Uterus (tissue), 4 donors: ENCODE results near the gene RAB6B. TPM values are rescaled to one million over a fixed set of nuclear protein-coding genes. Genes with fewer than 3 reads are reported as not detected.

Experiments used
- DNase-seq, 2 donors: peaks; one replicate each; pipeline ENCODE4 v3.0.0-alpha.2; 2019 to 2020
- H3K27ac ChIP-seq, 2 donors: fragments of 200-600 bp; sonication (generic); 1 replicate in 1 of 2; 2 replicates in 1 of 2; pipeline ENCODE4 v1.5.1; 2016 to 2018
- H3K27me3 ChIP-seq, 2 donors: fragments of 200-600 bp; sonication (generic); one replicate each; pipeline ENCODE4 v1.5.1; 2018 to 2019; ENCODE audit warnings: control low read depth in 1 of 2
- H3K36me3 ChIP-seq, 2 donors: fragments of 200-600 bp; sonication (generic); one replicate each; pipeline ENCODE4 v1.5.1; 2019; ENCODE audit warnings: control low read depth in 1 of 2
- H3K4me1 ChIP-seq, 2 donors: fragments of 200-600 bp; sonication (generic); one replicate each; pipeline ENCODE4 v1.5.1; 2018 to 2019; ENCODE audit warnings: control low read depth in 1 of 2
- H3K4me3 ChIP-seq, 2 donors: fragments of 200-600 bp; sonication (generic); 1 replicate in 1 of 2; 2 replicates in 1 of 2; pipeline ENCODE4 v1.5.1; 2018 to 2019; ENCODE audit warnings: mild to moderate bottlenecking in 1 of 2
- H3K9me3 ChIP-seq, 2 donors: fragments of 200-600 bp; sonication (generic); one replicate each; pipeline ENCODE4 v1.5.1; 2019; ENCODE audit warnings: control low read depth in 1 of 2
- POLR2A ChIP-seq, 2 donors: fragments of 450-650 bp; IDR thresholded peaks; one replicate each; pipeline ENCODE4 v1.6.1; 2016; ENCODE audit warnings: antibody characterized with exemption in 2 of 2, mild to moderate bottlenecking in 1 of 2, moderate library complexity in 1 of 2
- intact Hi-C: fragments of 100-400 bp; cut with DNase I; formaldehyde crosslinking; loops from one replicate; pipeline ENCODE4 v1.15.1; 2023; ENCODE audit warnings: low total_unique reads
- total RNA-seq, 4 donors: library from RNA; depleted of rRNA in 3 of 4; stranded (reverse); fragments of >200 nt in 3 of 4; gene quantifications; one replicate each; pipeline versions ENCODE4 v1.1.0 to v1.2.4, GENCODE V29; 2014 to 2023
- TF ChIP-seq, protein P1 (sequence below), 4 experiments: fragments of 200-600 bp in 2 of 4; fragments of 450-650 bp in 2 of 4; sonication (generic) in 2 of 4; IDR thresholded peaks; one replicate each; pipeline ENCODE4 v1.5.1; 2016 to 2019; ENCODE audit warnings: antibody characterized with exemption in 4 of 4, mild to moderate bottlenecking in 2 of 4, moderate library complexity in 1 of 4
- donor health status: DM: yes; HTN: yes; CAD: no.

The RAB6B gene
- total RNA-seq, 4 donors from 2014 or later: 0.29 to 12.0 (median 3.8) TPM

DNA sequence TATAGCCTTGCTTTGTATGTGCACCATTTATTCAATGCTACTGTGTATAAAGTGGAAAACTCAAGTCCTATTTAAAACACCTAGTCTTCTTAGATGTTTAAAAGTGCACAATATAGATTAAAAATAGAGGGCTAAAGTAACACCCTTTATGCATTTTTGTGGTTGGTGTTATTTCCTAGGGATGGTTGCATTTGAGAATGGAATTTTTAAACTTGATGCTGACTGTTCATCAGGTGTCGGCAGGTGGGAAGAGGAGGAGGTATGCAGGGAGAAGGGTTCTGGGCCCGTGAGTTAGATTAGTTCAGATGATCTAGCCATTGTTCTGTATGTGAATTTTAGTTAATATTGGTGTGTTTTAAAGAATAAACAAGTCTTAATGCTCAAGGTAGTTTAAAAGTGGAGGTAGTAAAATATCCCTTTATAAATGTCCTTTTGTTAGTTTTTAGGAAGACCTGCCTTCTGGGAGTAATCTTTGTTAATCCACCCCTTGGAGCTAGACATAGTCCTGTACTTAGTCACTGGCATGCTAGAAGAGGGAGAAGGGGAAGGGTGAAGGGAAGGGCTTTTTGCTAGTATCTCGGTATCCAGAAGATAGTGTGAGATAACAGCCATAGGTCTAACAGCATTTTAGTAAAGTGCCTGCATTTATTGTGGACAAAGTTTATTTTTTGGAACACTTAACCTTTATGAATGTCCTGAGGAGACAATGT lies 98.1 kb downstream of the RAB6B start:
- Histone ChIP-seq H3K4me3 (no peak overlapping the region), H3K4me1 (no peaks in the 10 kb centered on the region), H3K27me3 (no peaks in the 10 kb centered on the region), H3K9me3 (no peaks in the 10 kb centered on the region), H3K36me3 (no peaks in the 10 kb centered on the region), H3K27ac (no peak overlapping the region)
- no peak for TF ChIP-seq POLR2A (IDR thresholded peaks at IDR 0.05)
- TF ChIP-seq, protein P1, sequence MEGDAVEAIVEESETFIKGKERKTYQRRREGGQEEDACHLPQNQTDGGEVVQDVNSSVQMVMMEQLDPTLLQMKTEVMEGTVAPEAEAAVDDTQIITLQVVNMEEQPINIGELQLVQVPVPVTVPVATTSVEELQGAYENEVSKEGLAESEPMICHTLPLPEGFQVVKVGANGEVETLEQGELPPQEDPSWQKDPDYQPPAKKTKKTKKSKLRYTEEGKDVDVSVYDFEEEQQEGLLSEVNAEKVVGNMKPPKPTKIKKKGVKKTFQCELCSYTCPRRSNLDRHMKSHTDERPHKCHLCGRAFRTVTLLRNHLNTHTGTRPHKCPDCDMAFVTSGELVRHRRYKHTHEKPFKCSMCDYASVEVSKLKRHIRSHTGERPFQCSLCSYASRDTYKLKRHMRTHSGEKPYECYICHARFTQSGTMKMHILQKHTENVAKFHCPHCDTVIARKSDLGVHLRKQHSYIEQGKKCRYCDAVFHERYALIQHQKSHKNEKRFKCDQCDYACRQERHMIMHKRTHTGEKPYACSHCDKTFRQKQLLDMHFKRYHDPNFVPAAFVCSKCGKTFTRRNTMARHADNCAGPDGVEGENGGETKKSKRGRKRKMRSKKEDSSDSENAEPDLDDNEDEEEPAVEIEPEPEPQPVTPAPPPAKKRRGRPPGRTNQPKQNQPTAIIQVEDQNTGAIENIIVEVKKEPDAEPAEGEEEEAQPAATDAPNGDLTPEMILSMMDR (IDR thresholded peaks at IDR 0.05): no peak
- intact Hi-C loops: no loop called here
- no peak for DNase-seq

DNA sequence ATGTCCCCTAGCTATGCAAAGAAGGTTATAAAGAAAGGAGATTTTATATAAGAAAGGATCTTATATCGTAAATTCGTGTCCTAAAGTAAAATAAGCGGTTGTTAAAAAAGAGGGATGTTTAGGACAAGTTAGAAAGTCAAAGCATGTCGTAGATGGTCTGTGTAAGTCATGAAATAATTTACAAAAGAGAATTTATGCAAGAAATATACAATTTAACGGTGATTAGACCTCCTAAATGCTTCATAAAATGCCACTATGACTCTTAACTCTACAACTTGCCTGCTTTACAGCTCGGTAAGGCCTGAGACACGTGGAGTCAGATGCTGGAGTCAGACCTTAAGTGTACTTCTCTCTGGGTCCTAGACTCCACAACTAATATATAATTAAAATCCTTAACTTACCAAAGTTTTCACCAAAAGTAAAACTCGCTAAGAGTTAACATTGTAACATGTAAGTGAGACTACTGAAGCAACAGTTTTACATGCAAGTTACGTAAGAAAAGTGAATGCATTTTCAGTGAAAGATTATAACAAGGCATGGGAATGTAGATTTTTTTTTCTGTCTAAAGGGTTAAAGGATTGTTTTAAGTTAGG lies 103.4 kb downstream of the RAB6B start:
- H3K36me3 ChIP-seq: no peaks in the 10 kb centered on the region
- intact Hi-C loops: no loop called here
- no peaks in the 10 kb centered on the region for H3K27me3 ChIP-seq
- TF ChIP-seq, protein P1 (IDR thresholded peaks at IDR 0.05): no peak
- TF ChIP-seq POLR2A (IDR thresholded peaks at IDR 0.05): no peak
- H3K9me3 ChIP-seq: no peaks in the 10 kb centered on the region
- H3K4me3 ChIP-seq: no peak overlapping the region
- DNase-seq: no peak
- H3K4me1 ChIP-seq: no peaks in the 10 kb centered on the region
- H3K27ac ChIP-seq: no peak overlapping the region

DNA sequence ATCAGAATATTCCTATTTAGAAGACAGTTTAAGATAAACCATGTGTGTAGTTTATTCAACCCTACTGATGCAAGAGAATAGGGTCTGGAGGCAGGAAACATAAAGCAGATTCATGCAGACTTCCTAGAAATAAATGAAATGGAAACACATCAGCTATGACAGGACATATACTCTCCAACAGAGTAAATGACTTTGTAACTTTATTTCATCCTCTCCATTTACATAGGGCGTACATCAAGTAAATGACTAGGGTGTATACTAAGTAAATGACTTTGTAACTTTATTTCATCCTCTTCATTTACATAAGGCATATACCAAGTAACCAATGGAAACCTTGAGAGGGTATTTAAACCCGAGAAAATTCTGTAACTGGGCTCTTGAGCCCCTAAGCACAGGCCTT lies 107.7 kb downstream of the RAB6B start:
- Histone ChIP-seq H3K27me3 (no peaks in the 10 kb centered on the region), H3K9me3 (no peaks in the 10 kb centered on the region), H3K4me3 (no peak overlapping the region), H3K36me3 (no peaks in the 10 kb centered on the region), H3K4me1 (no peaks in the 10 kb centered on the region), H3K27ac (no peak overlapping the region)
- no peak for DNase-seq
- no peak for TF ChIP-seq POLR2A (IDR thresholded peaks at IDR 0.05)
- TF ChIP-seq, protein P1 (IDR thresholded peaks at IDR 0.05): no peak
- intact Hi-C loops: no loop called here

DNA sequence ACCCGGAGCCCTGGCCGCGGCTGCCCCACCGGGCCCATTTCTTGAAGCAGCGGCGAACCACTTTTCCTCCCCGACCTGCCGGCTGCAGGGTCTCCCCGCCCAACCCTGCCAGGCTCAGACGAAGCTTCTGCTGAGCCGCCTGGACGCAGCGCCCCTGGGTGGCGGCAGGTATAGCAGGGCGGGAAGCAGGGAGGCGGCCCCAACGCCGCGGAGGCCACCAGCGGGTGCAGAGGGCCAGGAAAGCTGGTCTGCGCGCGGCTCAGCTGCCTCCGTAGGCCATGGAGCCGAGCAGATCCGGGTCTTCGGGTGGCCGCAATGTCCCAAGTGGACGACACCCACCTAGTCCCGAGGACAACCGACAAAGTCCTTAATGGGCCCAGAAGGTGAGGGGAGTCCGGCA lies 111.9 kb downstream of the RAB6B start:
- Histone ChIP-seq H3K4me1 (no peaks in the 10 kb centered on the region), H3K27ac (no peak overlapping the region), H3K4me3 (no peak overlapping the region), H3K9me3 (no peaks in the 10 kb centered on the region), H3K27me3 (no peaks in the 10 kb centered on the region), H3K36me3 (no peaks in the 10 kb centered on the region)
- no peak for TF ChIP-seq POLR2A (IDR thresholded peaks at IDR 0.05)
- TF ChIP-seq, protein P1 (IDR thresholded peaks at IDR 0.05): no peak
- intact Hi-C loops: no loop called here
- DNase-seq: no peak

DNA sequence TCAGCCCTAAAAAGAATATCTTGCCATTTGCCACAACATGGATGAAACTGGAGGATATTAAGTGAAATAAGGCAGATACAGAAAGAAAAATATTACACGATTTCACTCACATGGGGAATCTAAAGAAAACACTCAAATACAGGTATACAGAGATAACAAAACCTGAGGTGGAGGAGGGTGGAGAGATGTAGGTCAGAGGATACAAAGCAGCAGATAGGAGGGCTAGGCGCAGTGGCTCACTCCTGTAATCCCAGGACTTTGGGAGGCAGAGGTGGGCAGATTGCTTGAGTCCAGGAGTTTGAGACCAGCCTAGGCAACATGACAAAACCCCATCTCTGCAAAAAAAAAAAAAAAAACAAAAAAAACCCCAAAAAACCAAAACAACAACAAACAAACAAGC lies 113.2 kb downstream of the RAB6B start:
- TF ChIP-seq, protein P1 (IDR thresholded peaks at IDR 0.05): no peak
- no peak for TF ChIP-seq POLR2A (IDR thresholded peaks at IDR 0.05)
- intact Hi-C loops: no loop called here

More for the DNA sequence above, 113.2 kb downstream of the RAB6B start:
- H3K4me1 ChIP-seq: no peaks in the 10 kb centered on the region
- no peaks in the 10 kb centered on the region for H3K9me3 ChIP-seq
- no peak for DNase-seq
- H3K27me3 ChIP-seq: no peaks in the 10 kb centered on the region
- no peak overlapping the region for H3K4me3 ChIP-seq
- H3K27ac ChIP-seq: no peak overlapping the region
- H3K36me3 ChIP-seq: no peaks in the 10 kb centered on the region
